Activated naive CD4-positive, alpha-beta T cell treated with anti-CD3 and anti-CD28 coated beads for 36 hours (primary cell): ENCODE measurements around the gene WIPF1. TPM values are rescaled to one million over a fixed set of nuclear protein-coding genes. Genes with fewer than 3 reads are reported as not detected.
A peak's percentile ranks its signal among the peaks of the same experiment; 100 is the strongest.

Experiments
- CTCF ChIA-PET: fragments of 350-600 bp; sonication (Branson Sonifier 250); formaldehyde crosslinking; loops from one replicate; lab custom pipeline; 2021; ENCODE audit warnings: antibody characterized with exemption; lab: Charles Lee
- DNase-seq: peaks from one replicate; pipeline ENCODE4 v3.0.0-alpha.2; 2020
- H3K27ac Mint-ChIP-seq: one replicate; pipeline ENCODE4 v1.8.0; 2021; ENCODE audit warnings: mild to moderate bottlenecking, mixed read lengths
- H3K27me3 Mint-ChIP-seq: one replicate; pipeline ENCODE4 v1.8.0; 2021; ENCODE audit warnings: low read depth, mixed read lengths
- H3K36me3 Mint-ChIP-seq: one replicate; pipeline ENCODE4 v1.8.0; 2021; ENCODE audit warnings: low read depth, mixed read lengths
- H3K4me1 Mint-ChIP-seq: one replicate; pipeline ENCODE4 v1.8.0; 2021; ENCODE audit warnings: low read depth, mixed read lengths
- H3K4me3 Mint-ChIP-seq: one replicate; pipeline ENCODE4 v1.8.0; 2021; ENCODE audit warnings: mild to moderate bottlenecking, moderate library complexity, mixed read lengths
- H3K9me3 Mint-ChIP-seq: one replicate; pipeline ENCODE4 v1.8.0; 2021; ENCODE audit warnings: mixed read lengths
- intact Hi-C: fragments of 100-400 bp; cut with micrococcal nuclease; formaldehyde crosslinking; loops from one replicate; pipeline ENCODE4 v1.15.1; 2023
- total RNA-seq, 2 experiments: library from RNA; stranded (reverse); gene quantifications; one replicate each; pipeline ENCODE4 v1.2.3, GENCODE V29; 2021

WIPF1 gene
- total RNA-seq, 2 experiments from 2014 or later = 167 TPM

GRCh38 chr2:174607989-174608865, 10.6 kb upstream of the WIPF1 start:
- Mint-ChIP-seq H3K27me3 (no peaks in the 10 kb centered on the region), H3K4me1 (peaks cover 81% of the 10 kb centered on the region), H3K36me3 (peaks cover 15% of the 10 kb centered on the region), H3K27ac (peak overlapping the region; percentile 98), H3K9me3 (no peaks in the 10 kb centered on the region), H3K4me3 (peak overlapping the region; percentile 45)
- DNase-seq = peak; percentile 84
- intact Hi-C loops = loop anchor here (1.0 to 5.0 kb wide), 8 partner anchors 9 to 266 kb away; partner anchors contain the start of genes GPR155 and WIPF1
- CTCF ChIA-PET = interaction anchor here (0.5 to 17.9 kb wide), 12 partner anchors 8 to 89 kb away, joined by 3 to 172 read pairs (median 6); partner anchors contain the start of gene WIPF1

- Mint-ChIP-seq H3K4me1 (peaks cover 81% of the 10 kb centered on the region), H3K9me3 (no peaks in the 10 kb centered on the region), H3K36me3 (peaks cover 13% of the 10 kb centered on the region), H3K4me3 (peak overlapping the region; percentile 45), H3K27ac (peak overlapping the region; percentile 98), H3K27me3 (no peaks in the 10 kb centered on the region)
- CTCF ChIA-PET = interaction anchor here (0.5 to 17.9 kb wide), 7 partner anchors 10 to 112 kb away, joined by 3 to 172 read pairs (median 4); partner anchors contain the start of gene WIPF1
- DNase-seq = no peak
- intact Hi-C loops = loop anchor here (2.0 to 5.0 kb wide), 2 partner anchors 145 to 265 kb away; no protein-coding TSS in a partner anchor
Measured at GRCh38 chr2:174607584-174607983, 10.0 kb upstream of the WIPF1 start.

- CTCF ChIA-PET = interaction anchor here (0.8 to 17.9 kb wide), 7 partner anchors 9 to 81 kb away, joined by 3 to 224 read pairs (median 16); no protein-coding TSS in a partner anchor
- intact Hi-C loops = loop anchor here (2.0 to 5.0 kb wide), 2 partner anchors 146 to 264 kb away; no protein-coding TSS in a partner anchor
- no peaks in the 10 kb centered on the region for H3K27me3 Mint-ChIP-seq
- H3K9me3 Mint-ChIP-seq = no peaks in the 10 kb centered on the region
- peak; percentile 72 for DNase-seq
- H3K4me3 Mint-ChIP-seq = no peak overlapping the region
- H3K27ac Mint-ChIP-seq = peak overlapping the region; percentile 98
- peaks cover 10% of the 10 kb centered on the region for H3K36me3 Mint-ChIP-seq
- H3K4me1 Mint-ChIP-seq = peaks cover 83% of the 10 kb centered on the region
Measured at GRCh38 chr2:174606336-174606735, 8.7 kb upstream of the WIPF1 start.

- H3K36me3 Mint-ChIP-seq = peaks cover 6% of the 10 kb centered on the region
- DNase-seq = no peak
- H3K4me1 Mint-ChIP-seq = peaks cover 80% of the 10 kb centered on the region
- intact Hi-C loops = loop anchor here (1.0 to 5.0 kb wide), 3 partner anchors 83 to 263 kb away; no protein-coding TSS in a partner anchor
- H3K27ac Mint-ChIP-seq = peak overlapping the region; percentile 98
- H3K9me3 Mint-ChIP-seq = no peaks in the 10 kb centered on the region
- no peak overlapping the region for H3K4me3 Mint-ChIP-seq
- no peaks in the 10 kb centered on the region for H3K27me3 Mint-ChIP-seq
- CTCF ChIA-PET = interaction anchor here (0.8 to 17.9 kb wide), 7 partner anchors 9 to 82 kb away, joined by 3 to 224 read pairs (median 16); no protein-coding TSS in a partner anchor
Measured at GRCh38 chr2:174605687-174606086, 8.1 kb upstream of the WIPF1 start.

DNA sequence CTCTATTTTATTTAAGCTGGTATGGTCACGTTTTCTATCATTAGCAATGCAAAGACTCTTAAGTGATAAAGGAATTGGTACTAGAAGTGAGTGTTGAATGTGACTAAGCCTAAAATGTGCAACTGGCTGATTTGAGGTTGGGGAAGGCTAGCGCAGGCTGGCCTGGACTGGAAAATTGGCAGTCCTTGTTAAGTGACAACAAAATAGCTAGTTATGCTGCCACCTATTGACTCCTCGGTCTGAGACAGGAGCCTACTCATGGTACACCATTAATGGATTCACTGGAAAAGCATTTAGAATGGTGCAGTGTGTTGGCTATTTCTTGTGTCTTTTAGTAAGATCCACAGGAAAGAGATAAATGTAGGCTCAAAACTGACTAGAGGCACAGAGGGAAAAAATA, 5.7 kb upstream of the WIPF1 start:
- Mint-ChIP-seq H3K9me3 (peaks cover 3% of the 10 kb centered on the region), H3K4me1 (peaks cover 81% of the 10 kb centered on the region), H3K36me3 (peaks cover 13% of the 10 kb centered on the region), H3K27me3 (no peaks in the 10 kb centered on the region), H3K27ac (peak overlapping the region; percentile 76), H3K4me3 (no peak overlapping the region)
- CTCF ChIA-PET = interaction anchor here (0.6 to 17.9 kb wide), 18 partner anchors 9 to 143 kb away, joined by 3 to 224 read pairs (median 4); no protein-coding TSS in a partner anchor
- peak; percentile 85 for DNase-seq
- intact Hi-C loops = loop anchor here (1.0 to 2.0 kb wide), 7 partner anchors 25 to 141 kb away; partner anchors contain the start of gene GPR155

GRCh38 chr2:174602745-174603144, 5.1 kb upstream of the WIPF1 start:
- Mint-ChIP-seq H3K4me1 (peaks cover 80% of the 10 kb centered on the region), H3K9me3 (peaks cover 3% of the 10 kb centered on the region), H3K27ac (peak overlapping the region; percentile 76), H3K27me3 (no peaks in the 10 kb centered on the region), H3K4me3 (no peak overlapping the region), H3K36me3 (peaks cover 13% of the 10 kb centered on the region)
- DNase-seq = peak; percentile 3
- intact Hi-C loops = loop anchor here (1.0 to 2.0 kb wide), 7 partner anchors 24 to 140 kb away; partner anchors contain the start of gene GPR155
- CTCF ChIA-PET = interaction anchor here (0.6 to 17.9 kb wide), 19 partner anchors 9 to 143 kb away, joined by 3 to 224 read pairs (median 4); no protein-coding TSS in a partner anchor

DNA sequence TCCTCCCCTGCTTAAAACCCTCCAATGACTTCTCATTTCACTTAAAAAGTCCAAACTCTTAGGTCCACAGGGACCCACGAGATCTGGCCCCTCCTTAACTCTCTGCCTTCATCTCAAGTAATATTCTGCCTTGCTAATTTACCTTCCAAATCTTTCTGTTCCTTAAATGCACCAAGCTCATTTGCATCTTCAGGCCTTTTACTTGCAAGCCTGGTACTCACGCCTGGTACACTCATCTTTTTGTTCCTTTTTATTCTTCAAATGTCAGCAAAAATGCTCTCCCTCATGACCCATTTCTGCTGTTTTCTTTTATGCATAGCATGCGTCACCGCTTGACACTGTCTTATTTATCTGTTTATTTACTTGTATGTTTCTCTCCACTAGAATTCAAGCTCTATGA, 2.7 kb upstream of the WIPF1 start:
- CTCF ChIA-PET = interaction anchor here (0.7 to 17.9 kb wide), 12 partner anchors 8 to 139 kb away, joined by 3 to 224 read pairs (median 4); no protein-coding TSS in a partner anchor
- intact Hi-C loops = no loop called here
- Mint-ChIP-seq H3K27ac (peak overlapping the region; percentile 99), H3K27me3 (no peaks in the 10 kb centered on the region), H3K4me3 (peak overlapping the region; percentile 10), H3K4me1 (peaks cover 59% of the 10 kb centered on the region), H3K36me3 (peaks cover 24% of the 10 kb centered on the region), H3K9me3 (peaks cover 3% of the 10 kb centered on the region)
- DNase-seq = peak; percentile 32

- Mint-ChIP-seq H3K9me3 (peaks cover 3% of the 10 kb centered on the region), H3K4me3 (peak overlapping the region; percentile 26), H3K4me1 (peaks cover 59% of the 10 kb centered on the region), H3K27me3 (no peaks in the 10 kb centered on the region), H3K27ac (peak overlapping the region; percentile 99), H3K36me3 (peaks cover 29% of the 10 kb centered on the region)
- intact Hi-C loops = no loop called here
- DNase-seq = no peak
- CTCF ChIA-PET = interaction anchor here (0.9 to 17.9 kb wide), 9 partner anchors 9 to 138 kb away, joined by 3 to 224 read pairs (median 5); no protein-coding TSS in a partner anchor
Measured at GRCh38 chr2:174599310-174599921, 1.8 kb upstream of the WIPF1 start.

- intact Hi-C loops = loop anchor here (1.0 to 2.0 kb wide), 4 partner anchors 11 to 572 kb away; partner anchors contain the start of gene ATF2
- CTCF ChIA-PET = interaction anchor here (1.0 to 17.9 kb wide), 8 partner anchors 9 to 96 kb away, joined by 3 to 224 read pairs (median 7); no protein-coding TSS in a partner anchor
- peak overlapping the region; percentile 78 for H3K4me3 Mint-ChIP-seq
- peaks cover 3% of the 10 kb centered on the region for H3K9me3 Mint-ChIP-seq
- H3K27ac Mint-ChIP-seq = peak overlapping the region; percentile 99
- H3K4me1 Mint-ChIP-seq = peaks cover 50% of the 10 kb centered on the region
- no peaks in the 10 kb centered on the region for H3K27me3 Mint-ChIP-seq
- DNase-seq = peak; percentile 3
- H3K36me3 Mint-ChIP-seq = peaks cover 30% of the 10 kb centered on the region
Measured at GRCh38 chr2:174597009-174597344, 627 bp downstream of the WIPF1 start.

DNA sequence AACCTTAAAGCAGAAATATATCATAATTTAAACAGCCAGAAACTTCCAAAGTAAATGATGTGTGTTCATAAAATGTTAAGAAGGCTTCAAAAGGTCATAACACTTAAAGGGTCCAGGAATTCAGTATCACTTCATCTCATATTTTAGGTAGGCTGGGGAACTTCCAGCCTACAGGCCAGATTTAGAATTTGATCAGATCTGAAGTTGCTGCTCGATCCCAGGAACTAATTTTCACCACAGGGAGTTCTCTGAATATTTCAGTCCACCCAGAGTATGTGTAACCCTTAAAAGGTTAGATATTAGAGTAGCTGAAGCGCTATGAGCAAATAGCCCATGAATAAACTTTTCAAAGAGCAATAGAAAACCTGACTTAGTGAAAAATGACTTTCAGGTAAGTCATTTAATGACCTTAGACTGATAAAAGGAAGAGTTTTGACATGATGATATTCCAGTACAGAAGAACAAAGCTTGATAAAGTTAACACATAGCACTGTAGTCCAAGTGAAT, 1.7 kb downstream of the WIPF1 start:
- Mint-ChIP-seq H3K27ac (peak overlapping the region; percentile 99), H3K4me3 (peak overlapping the region; percentile 78), H3K9me3 (peaks cover 3% of the 10 kb centered on the region), H3K36me3 (peaks cover 36% of the 10 kb centered on the region), H3K27me3 (no peaks in the 10 kb centered on the region), H3K4me1 (peaks cover 50% of the 10 kb centered on the region)
- peak; percentile 4 for DNase-seq
- CTCF ChIA-PET = interaction anchor here (1.0 to 17.9 kb wide), 8 partner anchors 11 to 97 kb away, joined by 3 to 224 read pairs (median 10); no protein-coding TSS in a partner anchor
- intact Hi-C loops = loop anchor here (2.0 kb wide), 1 partner anchor 573 kb away; the partner anchor contains the start of gene ATF2

DNA sequence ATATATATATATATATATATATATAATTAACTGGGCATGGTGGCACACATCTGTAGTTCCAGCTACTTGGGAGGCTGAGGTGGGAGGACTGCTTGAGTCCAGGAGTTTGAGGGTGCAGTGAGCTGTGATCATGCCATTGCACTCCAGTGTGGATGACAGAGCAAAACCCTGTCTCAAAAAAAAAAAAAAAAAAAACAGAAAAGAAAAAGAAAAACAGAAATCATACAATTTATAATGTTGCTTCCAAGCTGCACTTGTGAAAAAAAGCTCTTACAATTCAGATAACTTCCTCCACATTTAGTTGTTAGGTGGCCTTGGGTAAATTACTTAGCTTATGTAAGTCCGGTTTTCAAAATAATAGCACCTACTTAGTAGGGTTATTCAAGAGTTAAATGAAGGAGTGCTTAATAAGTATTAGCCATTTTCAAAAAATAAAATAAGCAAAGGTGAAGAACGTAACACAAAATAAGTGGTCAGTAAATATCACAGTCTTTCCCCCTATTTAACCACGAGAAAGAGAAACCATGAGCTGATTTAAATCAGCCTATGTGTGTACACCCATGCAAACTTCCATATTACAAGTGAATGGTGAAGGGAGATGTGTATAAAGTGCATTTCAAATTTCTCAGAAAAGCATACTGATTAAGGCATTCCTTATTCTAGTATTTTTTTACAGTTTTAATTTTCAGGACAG, 2.3 kb downstream of the WIPF1 start:
- Mint-ChIP-seq H3K27ac (peak overlapping the region; percentile 99), H3K9me3 (peaks cover 3% of the 10 kb centered on the region), H3K4me1 (peaks cover 53% of the 10 kb centered on the region), H3K4me3 (peak overlapping the region; percentile 78), H3K27me3 (no peaks in the 10 kb centered on the region), H3K36me3 (peaks cover 37% of the 10 kb centered on the region)
- CTCF ChIA-PET = interaction anchor here (1.1 to 17.9 kb wide), 8 partner anchors 8 to 92 kb away, joined by 3 to 224 read pairs (median 16); no protein-coding TSS in a partner anchor
- intact Hi-C loops = no loop called here
- DNase-seq = peak; percentile 28
